Cardiac muscle cell (in vitro differentiated cells and primary cell): ENCODE results near the gene TTC1. TPM values are rescaled to one million over a fixed set of nuclear protein-coding genes. Genes with fewer than 3 reads are reported as not detected.
A peak's percentile ranks its signal among the peaks of the same experiment; 100 is the strongest.

Experiments used
- DNase-seq, 2 donors: peaks; one replicate each; pipeline versions ENCODE4 v3.0.0 to v3.0.0-alpha.2; 2010 to 2017; ENCODE audit warnings: low read depth in 1 of 2, low spot score in 1 of 2
- H3K27ac ChIP-seq: fragments of 200-600 bp; sonication (generic); 2 replicates; pipeline ENCODE4 v1.5.1; 2016
- H3K27me3 ChIP-seq: fragments of 200-600 bp; sonication (generic); 2 replicates; pipeline ENCODE4 v1.6.0; 2016; ENCODE audit warnings: control low read depth
- H3K36me3 ChIP-seq: fragments of 200-600 bp; sonication (generic); 2 replicates; pipeline ENCODE4 v1.5.1; 2016; ENCODE audit warnings: control low read depth
- H3K4me1 ChIP-seq: fragments of 200-600 bp; sonication (generic); 2 replicates; pipeline ENCODE4 v1.8.1; 2017; ENCODE audit warnings: low read depth, mild to moderate bottlenecking, mixed run types
- H3K4me3 ChIP-seq: fragments of 200-600 bp; sonication (generic); 2 replicates; pipeline ENCODE4 v1.5.1; 2016; ENCODE audit warnings: mild to moderate bottlenecking
- H3K9me3 ChIP-seq: fragments of 200-600 bp; sonication (generic); 2 replicates; pipeline ENCODE4 v1.5.1; 2017; ENCODE audit warnings: low read depth, mild to moderate bottlenecking, control low read depth
- CTCF ChIP-seq: IDR thresholded peaks from 2 replicates; pipeline ENCODE4 v1.5.1; 2012; ENCODE audit warnings: low read depth, mild to moderate bottlenecking, low read length
- polyA plus RNA-seq: library from polyadenylated mRNA; unstranded; fragments of >200 nt; fragmentation: Nextera tagmentation; extraction: Ambion mirVana; gene quantifications from 2 replicates; pipeline ENCODE4 v1.2.1, GENCODE V29; 2016
- total RNA-seq: library from RNA; depleted of rRNA; stranded (reverse); fragments of >200 nt; gene quantifications from 2 replicates; pipeline ENCODE4 v1.2.3, GENCODE V29; 2016

The TTC1 gene
- total and polyA plus RNA-seq, 2 experiments from 2014 or later: 28.1 to 54.6 TPM

DNA sequence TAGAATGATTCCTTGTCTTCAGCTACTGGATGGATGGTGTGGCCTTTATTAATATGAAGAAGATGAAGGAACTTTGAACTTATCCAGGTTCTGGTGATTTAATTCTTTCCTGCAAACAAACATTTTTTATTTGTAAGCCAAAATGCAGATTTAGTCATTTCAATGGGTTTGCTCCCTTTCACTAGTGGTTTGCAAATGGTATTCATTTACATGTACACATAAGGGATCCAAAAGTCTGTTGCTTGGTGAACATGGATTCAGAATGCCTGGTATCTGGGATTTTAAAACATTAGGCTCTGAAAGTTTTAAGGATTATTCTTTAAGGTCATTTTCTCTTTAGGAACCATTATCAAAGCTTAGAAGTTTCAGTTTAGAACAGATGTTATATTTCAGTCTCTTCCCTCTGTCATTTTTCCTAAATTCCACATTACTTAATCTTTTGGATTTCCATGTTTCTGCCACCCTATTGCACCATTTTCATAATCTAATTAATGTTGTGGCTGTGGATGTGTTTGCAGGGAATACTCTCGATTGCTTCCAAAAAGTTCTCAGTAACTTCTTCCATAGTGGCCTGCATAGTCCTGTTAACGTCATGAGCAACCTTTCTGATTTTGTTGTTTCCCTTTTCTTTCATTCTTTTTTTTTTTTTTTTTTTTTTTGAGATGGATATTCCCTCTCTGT is 10.1 kb downstream of the TTC1 start:
- H3K27me3 ChIP-seq: no peaks in the 10 kb centered on the region
- DNase-seq: no peak
- no peak overlapping the region for H3K4me3 ChIP-seq
- TF ChIP-seq CTCF: no peak
- no peaks in the 10 kb centered on the region for H3K9me3 ChIP-seq
- peaks cover 2% of the 10 kb centered on the region for H3K36me3 ChIP-seq
- H3K27ac ChIP-seq: no peak overlapping the region
- H3K4me1 ChIP-seq: no peaks in the 10 kb centered on the region

GRCh38 chr5:160020266-160020770 is 11.4 kb downstream of the TTC1 start:
- no peaks in the 10 kb centered on the region for H3K36me3 ChIP-seq
- H3K4me1 ChIP-seq: no peaks in the 10 kb centered on the region
- no peak overlapping the region for H3K4me3 ChIP-seq
- H3K9me3 ChIP-seq: no peaks in the 10 kb centered on the region
- no peak for DNase-seq
- no peak for TF ChIP-seq CTCF
- no peaks in the 10 kb centered on the region for H3K27me3 ChIP-seq
- H3K27ac ChIP-seq: no peak overlapping the region

DNA sequence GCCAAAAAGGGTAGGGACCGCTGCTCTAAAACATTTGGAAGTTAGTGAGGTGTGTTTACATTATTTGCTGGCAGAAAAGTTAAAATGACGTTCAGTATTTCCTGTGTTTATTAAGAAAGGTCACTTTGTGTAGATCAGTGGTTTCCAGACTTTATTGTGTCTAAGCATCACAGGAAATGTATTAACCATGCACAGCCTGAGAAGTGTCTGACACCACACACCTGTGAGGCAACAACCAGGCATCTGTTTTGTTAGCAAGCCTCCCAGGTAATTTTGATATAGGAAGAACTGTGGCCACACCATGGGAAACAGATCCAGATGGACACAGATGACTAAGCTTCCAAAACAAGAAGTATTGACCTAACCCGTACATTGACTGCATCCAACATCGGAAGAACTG is 12.0 kb downstream of the TTC1 start:
- no peak overlapping the region for H3K27ac ChIP-seq
- no peaks in the 10 kb centered on the region for H3K36me3 ChIP-seq
- DNase-seq: no peak
- no peak for TF ChIP-seq CTCF
- no peak overlapping the region for H3K4me3 ChIP-seq
- H3K4me1 ChIP-seq: no peaks in the 10 kb centered on the region
- H3K27me3 ChIP-seq: no peaks in the 10 kb centered on the region
- no peaks in the 10 kb centered on the region for H3K9me3 ChIP-seq

DNA sequence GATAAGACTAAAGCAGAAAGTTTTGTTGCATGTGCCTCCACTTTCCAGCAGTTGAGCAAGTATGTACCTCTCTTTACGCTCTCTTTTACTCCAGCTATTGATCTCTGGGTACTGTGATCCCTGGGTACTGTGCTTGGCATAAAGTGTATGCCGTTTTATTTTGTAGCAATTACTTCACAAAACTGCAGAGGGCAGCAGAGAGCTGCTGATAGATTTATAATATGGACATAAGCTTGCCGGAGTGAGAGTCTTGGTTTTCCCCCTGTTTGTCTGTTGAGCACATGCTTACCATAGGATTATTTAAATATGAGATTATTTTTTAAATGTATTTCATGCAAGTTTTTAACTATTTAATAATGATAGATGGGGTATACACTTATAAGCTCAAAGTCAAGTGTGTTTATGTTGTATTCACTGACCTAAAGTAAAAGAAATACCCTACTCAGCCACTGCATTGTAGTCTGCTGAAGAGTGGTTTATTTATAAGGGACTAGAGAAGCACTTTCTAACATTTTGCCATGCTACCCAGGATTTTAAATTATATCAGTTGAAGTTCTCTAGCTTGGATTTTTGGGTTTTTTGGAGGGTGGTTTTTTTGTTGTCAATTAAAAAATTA is 13.0 kb downstream of the TTC1 start:
- no peaks in the 10 kb centered on the region for H3K4me1 ChIP-seq
- no peaks in the 10 kb centered on the region for H3K36me3 ChIP-seq
- no peak overlapping the region for H3K4me3 ChIP-seq
- no peak overlapping the region for H3K27ac ChIP-seq
- TF ChIP-seq CTCF: peak; percentile 74
- DNase-seq: peak; percentile 74 to 79
- no peaks in the 10 kb centered on the region for H3K9me3 ChIP-seq
- H3K27me3 ChIP-seq: no peaks in the 10 kb centered on the region

- no peak overlapping the region for H3K4me3 ChIP-seq
- H3K36me3 ChIP-seq: no peaks in the 10 kb centered on the region
- no peaks in the 10 kb centered on the region for H3K27me3 ChIP-seq
- no peak for DNase-seq
- no peaks in the 10 kb centered on the region for H3K4me1 ChIP-seq
- H3K27ac ChIP-seq: no peak overlapping the region
- no peaks in the 10 kb centered on the region for H3K9me3 ChIP-seq
- no peak for TF ChIP-seq CTCF
Observed at GRCh38 chr5:160023007-160023907, 14.3 kb downstream of the TTC1 start.
